Right atrium auricular region (tissue), 2 donors: ENCODE measurements around the gene RHOB. TPM values are rescaled to one million over a fixed set of nuclear protein-coding genes. Genes with fewer than 3 reads are reported as not detected.
"Not testable (repeated sequence)": the region's sequence is repeated elsewhere in the genome, so short reads cannot be mapped to it uniquely, and the experiment has no call there.

Experiments used
- DNase-seq: peaks from one replicate; pipeline ENCODE4 v3.0.0-alpha.2; 2019; ENCODE audit warnings: low spot score
- H3K27ac ChIP-seq, 2 donors: fragments of 200-600 bp; sonication (generic); 1 replicate in 1 of 2; 2 replicates in 1 of 2; pipeline ENCODE4 v1.5.1; 2016 to 2019
- H3K27me3 ChIP-seq, 2 donors: fragments of 200-600 bp; sonication (generic); one replicate each; pipeline versions ENCODE4 v1.5.1 to v1.6.0; 2017 to 2019
- H3K36me3 ChIP-seq: fragments of 200-600 bp; sonication (generic); one replicate; pipeline ENCODE4 v1.5.1; 2016
- H3K4me1 ChIP-seq, 2 donors: fragments of 200-600 bp; sonication (generic); one replicate each; pipeline versions ENCODE4 v1.5.1 to v1.6.0; 2017 to 2019
- H3K4me3 ChIP-seq, 2 donors: fragments of 200-600 bp; sonication (generic); 1 replicate in 1 of 2; 2 replicates in 1 of 2; pipeline ENCODE4 v1.5.1; 2017 to 2019; ENCODE audit warnings: mild to moderate bottlenecking in 1 of 2, moderate library complexity in 1 of 2
- H3K9me3 ChIP-seq, 2 donors: fragments of 200-600 bp; sonication (generic); one replicate each; pipeline ENCODE4 v1.5.1; 2019
- CTCF ChIP-seq, 2 donors: fragments of 200-600 bp; sonication (generic); IDR thresholded peaks; one replicate each; pipeline ENCODE4 v1.5.1; 2019; ENCODE audit warnings: antibody characterized with exemption in 2 of 2
- total RNA-seq, 2 donors: library from RNA; depleted of rRNA; stranded (reverse); fragments of >200 nt; gene quantifications; one replicate each; pipeline ENCODE4 v1.1.0, GENCODE V29; 2016

RHOB gene
- total RNA-seq, 2 donors from 2014 or later = 471 to 664 TPM

- no peak for DNase-seq
- TF ChIP-seq CTCF (IDR thresholded peaks at IDR 0.05) = no peak
- no peak overlapping the region for H3K4me3 ChIP-seq
- no peaks in the 10 kb centered on the region for H3K36me3 ChIP-seq
- peaks cover 0 to 23% of the 10 kb centered on the region in 2 donors for H3K4me1 ChIP-seq
- peak overlapping the region in 1 of 2 donors; percentile 8 for H3K27ac ChIP-seq
- H3K27me3 ChIP-seq = no peaks in the 10 kb centered on the region
- H3K9me3 ChIP-seq = no peaks in the 10 kb centered on the region
Measured at GRCh38 chr2:20488782-20489181, 41.9 kb downstream of the RHOB start.

DNA sequence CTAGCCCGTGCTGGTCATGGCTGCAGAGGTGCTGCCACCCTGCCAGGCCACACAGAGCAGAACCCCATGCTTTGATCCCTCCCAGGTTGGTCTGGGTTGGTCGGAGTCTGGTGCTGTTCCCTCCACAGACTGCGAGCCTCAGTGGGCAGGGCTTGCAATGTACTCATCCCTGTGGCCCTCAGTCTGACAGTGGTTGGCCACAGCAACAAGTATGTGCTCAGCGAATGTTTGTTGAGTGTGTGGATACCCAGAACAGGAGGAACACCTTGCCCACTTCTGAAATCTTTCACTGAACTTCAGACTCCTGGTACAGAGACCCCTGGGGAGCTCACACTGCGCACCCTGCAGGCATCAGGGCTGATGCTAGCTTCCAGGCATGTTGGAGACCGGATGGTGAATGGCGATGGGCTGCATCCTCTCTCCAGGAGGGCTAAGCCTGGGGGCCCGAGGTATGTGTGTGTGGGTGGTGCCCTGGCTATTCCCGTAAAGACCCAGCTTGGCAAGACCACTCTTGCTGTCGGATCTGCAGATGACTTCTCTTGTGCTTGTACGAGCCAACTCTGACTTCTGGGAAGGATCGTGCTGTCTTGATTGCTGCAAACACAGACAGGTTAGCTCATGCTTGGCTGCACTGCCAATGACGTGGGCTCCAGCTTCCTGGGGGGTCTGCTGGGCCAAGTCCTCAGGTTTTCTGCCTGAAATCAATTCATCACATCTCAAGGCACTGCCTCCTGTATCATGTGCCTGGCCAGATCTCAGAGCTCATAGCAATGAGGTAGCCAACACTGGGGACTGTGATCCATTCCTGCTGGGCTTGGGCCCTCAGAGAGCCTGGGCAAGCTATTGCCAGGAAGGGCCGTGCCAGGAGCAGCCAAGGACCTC, 43.7 kb downstream of the RHOB start:
- no peak for TF ChIP-seq CTCF (IDR thresholded peaks at IDR 0.05)
- Histone ChIP-seq H3K27me3 (no peaks in the 10 kb centered on the region), H3K4me3 (no peak overlapping the region), H3K9me3 (no peaks in the 10 kb centered on the region), H3K27ac (no peak overlapping the region), H3K4me1 (peaks cover 0 to 15% of the 10 kb centered on the region in 2 donors), H3K36me3 (no peaks in the 10 kb centered on the region)
- peak; percentile 81 for DNase-seq

GRCh38 chr2:20491739-20492531, 45.1 kb downstream of the RHOB start:
- DNase-seq = no peak
- Histone ChIP-seq H3K4me1 (peaks cover 0 to 22% of the 10 kb centered on the region in 2 donors), H3K27ac (no peak overlapping the region), H3K36me3 (no peaks in the 10 kb centered on the region), H3K4me3 (no peak overlapping the region), H3K27me3 (no peaks in the 10 kb centered on the region), H3K9me3 (no peaks in the 10 kb centered on the region)
- TF ChIP-seq CTCF (IDR thresholded peaks at IDR 0.05) = no peak

DNA sequence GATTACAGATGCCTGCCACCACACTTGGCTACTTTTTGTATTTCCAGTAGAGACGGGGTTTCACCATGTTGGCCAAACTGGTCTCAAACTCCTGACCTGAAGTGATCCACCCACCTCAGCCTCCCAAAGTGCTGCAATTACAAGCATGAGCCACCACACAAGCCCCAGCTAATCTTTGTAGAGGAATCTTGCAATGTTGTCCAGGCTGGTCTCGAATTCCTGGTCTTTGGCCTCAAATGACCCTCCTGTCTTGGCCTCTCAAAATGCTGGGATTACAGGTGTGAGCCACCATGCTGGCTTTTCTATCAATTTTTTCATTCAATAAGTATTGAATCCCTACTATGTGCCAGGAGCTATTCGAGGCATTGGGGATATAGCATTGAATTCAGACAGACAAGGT, 46.2 kb downstream of the RHOB start:
- not testable (repeated sequence) for H3K36me3 ChIP-seq, H3K27me3 ChIP-seq, H3K9me3 ChIP-seq, H3K4me3 ChIP-seq, H3K27ac ChIP-seq, DNase-seq
- peaks cover 0 to 22% of the 10 kb centered on the region in 2 donors for H3K4me1 ChIP-seq

GRCh38 chr2:20494241-20494640, 47.4 kb downstream of the RHOB start:
- Histone ChIP-seq H3K4me1 (peaks cover 0 to 15% of the 10 kb centered on the region in 2 donors), H3K4me3 (no peak overlapping the region), H3K27me3 (no peaks in the 10 kb centered on the region), H3K27ac (no peak overlapping the region), H3K9me3 (no peaks in the 10 kb centered on the region), H3K36me3 (no peaks in the 10 kb centered on the region)
- DNase-seq = no peak
- no peak for TF ChIP-seq CTCF (IDR thresholded peaks at IDR 0.05)
